RWPE2 (cell line): ENCODE results near the gene GRAMD2B.

Source experiments
- ATAC-seq: fragments of 200-7000 bp; cut with Tn5 transposase; 3 replicates; pipeline ENCODE4 v1.9.1; 2021; ENCODE audit warnings: low read depth
- DNase-seq: peaks from one replicate; pipeline ENCODE4 v3.0.0-alpha.2; 2020; ENCODE audit warnings: low spot score
- H3K27ac ChIP-seq: fragments of 450-650 bp; 2 replicates; pipeline ENCODE4 v1.5.1; 2017; ENCODE audit warnings: mild to moderate bottlenecking; ENCODE audit not compliant: poor library complexity, severe bottlenecking
- H3K27me3 ChIP-seq: fragments of 250-450 bp; sonication (Bioruptor Pico); 2 replicates; pipeline ENCODE4 v1.5.1; 2021; ENCODE audit warnings: mild to moderate bottlenecking, moderate library complexity; ENCODE audit not compliant: insufficient read depth, poor library complexity, severe bottlenecking
- H3K36me3 ChIP-seq: fragments of 250-450 bp; sonication (Bioruptor Pico); 2 replicates; pipeline ENCODE4 v1.5.1; 2020; ENCODE audit warnings: low read depth, mild to moderate bottlenecking, moderate library complexity
- H3K4me1 ChIP-seq: fragments of 250-450 bp; sonication (Bioruptor Pico); 2 replicates; pipeline ENCODE4 v1.5.1; 2021; ENCODE audit warnings: mild to moderate bottlenecking, moderate library complexity; ENCODE audit not compliant: insufficient read depth, poor library complexity, severe bottlenecking
- H3K4me3 ChIP-seq: fragments of 250-450 bp; sonication (Bioruptor Pico); 2 replicates; pipeline ENCODE4 v1.5.1; 2021; ENCODE audit warnings: mild to moderate bottlenecking, moderate library complexity; ENCODE audit not compliant: severe bottlenecking
- H3K9me3 ChIP-seq: fragments of 250-450 bp; sonication (Bioruptor Pico); 2 replicates; pipeline ENCODE4 v1.5.1; 2021; ENCODE audit warnings: mild to moderate bottlenecking, moderate library complexity; ENCODE audit not compliant: severe bottlenecking
- CTCF ChIP-seq: fragments of 450-650 bp; IDR thresholded peaks from one replicate; pipeline ENCODE4 v1.5.1; 2017; ENCODE audit warnings: mild to moderate bottlenecking, moderate library complexity; ENCODE audit not compliant: poor library complexity, severe bottlenecking

The GRAMD2B gene

DNA sequence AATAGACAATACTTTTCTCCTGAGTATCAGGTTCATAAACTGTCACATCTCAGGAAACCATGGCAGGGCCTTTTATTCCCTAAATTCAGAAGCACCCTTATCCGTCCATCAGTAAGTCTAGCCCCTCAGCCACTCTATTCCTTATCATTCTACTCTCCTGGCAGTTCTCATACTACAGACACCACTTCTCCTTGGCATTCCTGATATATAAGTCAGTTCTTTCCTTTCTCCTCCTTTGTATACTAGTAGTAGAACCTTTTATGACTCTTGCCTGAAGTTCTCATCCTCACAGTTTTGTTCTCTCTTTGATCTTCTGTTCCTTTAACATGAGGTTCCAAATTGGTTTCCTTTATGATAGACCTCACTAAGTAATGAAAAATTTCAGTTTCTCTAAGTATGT lies 29.3 kb downstream of the GRAMD2B start:
- Histone ChIP-seq H3K4me3 (no peak overlapping the region), H3K36me3 (peaks cover 23% of the 10 kb centered on the region), H3K27ac (no peak overlapping the region), H3K9me3 (no peaks in the 10 kb centered on the region), H3K4me1 (peaks cover 35% of the 10 kb centered on the region), H3K27me3 (no peaks in the 10 kb centered on the region)
- no peak for TF ChIP-seq CTCF
- ATAC-seq (no peak), DNase-seq (no peak)

DNA sequence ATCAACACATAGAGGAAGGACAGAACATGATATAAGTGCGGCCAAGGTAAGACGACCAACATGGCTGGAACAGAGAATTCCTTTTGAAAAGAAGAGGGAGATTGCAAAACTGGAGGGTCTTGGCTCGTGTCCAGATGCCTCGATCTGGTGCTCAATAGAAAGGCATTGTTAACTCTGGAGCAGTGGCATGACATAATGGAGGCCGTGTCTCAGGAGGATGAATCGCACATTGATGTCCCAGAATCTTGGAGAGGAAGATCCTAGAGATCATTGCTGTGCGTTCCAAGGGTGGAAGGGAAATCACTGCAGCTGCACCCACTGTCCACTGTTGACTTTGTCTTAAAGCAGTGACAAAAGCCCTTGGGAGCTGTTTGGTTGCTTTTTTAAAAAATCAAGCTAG lies 30.9 kb downstream of the GRAMD2B start:
- peaks cover 29% of the 10 kb centered on the region for H3K4me1 ChIP-seq
- no peak overlapping the region for H3K27ac ChIP-seq
- H3K36me3 ChIP-seq: peaks cover 24% of the 10 kb centered on the region
- DNase-seq: no peak
- no peaks in the 10 kb centered on the region for H3K9me3 ChIP-seq
- no peaks in the 10 kb centered on the region for H3K27me3 ChIP-seq
- no peak overlapping the region for H3K4me3 ChIP-seq
- ATAC-seq: no peak
- TF ChIP-seq CTCF: no peak

DNA sequence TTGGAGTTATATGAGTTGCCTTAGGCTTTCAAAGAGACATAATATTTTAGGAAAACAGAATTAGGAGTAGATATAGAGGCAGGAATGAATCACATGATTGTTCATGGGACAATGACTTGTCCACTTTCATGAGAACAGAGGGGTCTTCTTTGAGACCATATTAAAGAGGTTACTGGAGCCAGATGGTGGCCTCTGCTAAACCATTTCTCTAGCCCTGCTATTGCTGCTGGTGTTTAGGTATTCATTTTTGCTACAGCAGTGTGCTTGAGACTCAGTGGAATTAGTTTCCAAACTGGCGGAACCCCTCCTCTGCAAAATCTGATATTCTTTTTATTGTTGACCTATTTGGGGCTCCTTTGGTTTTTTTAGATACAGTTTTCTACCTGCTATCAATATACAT lies 31.3 kb downstream of the GRAMD2B start:
- no peak for TF ChIP-seq CTCF

GRCh38 chr5:126455264-126455663 lies 32.1 kb downstream of the GRAMD2B start:
- TF ChIP-seq CTCF: no peak
- DNase-seq (no peak), ATAC-seq (no peak)
- Histone ChIP-seq H3K4me3 (no peak overlapping the region), H3K27me3 (no peaks in the 10 kb centered on the region), H3K4me1 (peaks cover 17% of the 10 kb centered on the region), H3K9me3 (no peaks in the 10 kb centered on the region), H3K27ac (peak overlapping the region; percentile 13), H3K36me3 (peaks cover 26% of the 10 kb centered on the region)

More for the DNA sequence above, 31.3 kb downstream of the GRAMD2B start:
- no peaks in the 10 kb centered on the region for H3K9me3 ChIP-seq
- H3K36me3 ChIP-seq: peaks cover 26% of the 10 kb centered on the region
- ATAC-seq (no peak), DNase-seq (no peak)
- H3K27me3 ChIP-seq: no peaks in the 10 kb centered on the region
- H3K27ac ChIP-seq: no peak overlapping the region
- peaks cover 24% of the 10 kb centered on the region for H3K4me1 ChIP-seq
- H3K4me3 ChIP-seq: no peak overlapping the region

DNA sequence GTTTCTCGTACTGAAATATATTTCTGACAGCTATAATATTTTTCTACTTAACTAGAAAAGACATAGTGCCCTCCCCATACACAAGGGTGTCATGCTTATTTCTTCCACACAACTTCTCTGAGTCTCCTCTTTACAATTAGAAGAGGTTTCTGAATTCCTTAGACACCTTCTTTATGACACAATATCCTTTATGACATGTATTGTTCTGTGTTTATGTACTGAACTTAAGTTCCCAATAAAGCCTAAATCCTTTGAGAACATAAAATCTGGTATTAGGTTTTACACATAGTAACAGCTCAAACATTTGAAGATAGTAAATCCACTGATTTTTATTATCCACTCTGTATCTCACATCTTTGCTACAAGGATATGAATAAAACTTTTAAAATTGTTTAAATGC lies 32.5 kb downstream of the GRAMD2B start:
- H3K27ac ChIP-seq: peak overlapping the region; percentile 13
- DNase-seq (no peak), ATAC-seq (peak; percentile 49)
- no peaks in the 10 kb centered on the region for H3K9me3 ChIP-seq
- no peak for TF ChIP-seq CTCF
- H3K36me3 ChIP-seq: peaks cover 26% of the 10 kb centered on the region
- peaks cover 16% of the 10 kb centered on the region for H3K4me1 ChIP-seq
- no peak overlapping the region for H3K4me3 ChIP-seq
- H3K27me3 ChIP-seq: no peaks in the 10 kb centered on the region
